WTC11 (cell line): ENCODE measurements around the gene HRH3. TPM values are rescaled to one million over a fixed set of nuclear protein-coding genes. Genes with fewer than 3 reads are reported as not detected.

Source experiments
- ATAC-seq: fragments of 200-7000 bp; cut with Tn5 transposase; 2 replicates; pipeline ENCODE4 v1.10.0; 2021; ENCODE audit warnings: mild to moderate bottlenecking, moderate library complexity
- CTCF ChIA-PET: fragments of 300-600 bp; sonication (Branson Sonifier 250); formaldehyde crosslinking; loops from one replicate; lab custom pipeline; 2021; ENCODE audit warnings: antibody characterized with exemption; lab: Charles Lee
- POLR2A ChIA-PET: fragments of 350-600 bp; sonication (Branson Sonifier 250); formaldehyde crosslinking; loops from one replicate; lab custom pipeline; 2021; ENCODE audit warnings: antibody characterized with exemption; lab: Charles Lee
- DNase-seq: peaks from one replicate; pipeline ENCODE4 v3.0.0; 2021; ENCODE audit warnings: low spot score
- H3K27ac Mint-ChIP-seq: 2 replicates; pipeline ENCODE4 v1.8.0; 2021; ENCODE audit warnings: mixed read lengths
- H3K27me3 Mint-ChIP-seq: 2 replicates; pipeline ENCODE4 v1.8.0; 2021; ENCODE audit warnings: low read depth, mild to moderate bottlenecking, moderate library complexity, mixed read lengths
- H3K36me3 Mint-ChIP-seq: 2 replicates; pipeline ENCODE4 v1.8.0; 2021; ENCODE audit warnings: mixed read lengths
- H3K4me1 Mint-ChIP-seq: 2 replicates; pipeline ENCODE4 v1.8.0; 2022; ENCODE audit warnings: mixed read lengths
- H3K4me3 Mint-ChIP-seq: 2 replicates; pipeline ENCODE4 v1.8.0; 2021; ENCODE audit warnings: mild to moderate bottlenecking, moderate library complexity, mixed read lengths
- H3K9me3 Mint-ChIP-seq: 2 replicates; pipeline ENCODE4 v1.8.0; 2021; ENCODE audit warnings: mixed read lengths
- ESRRA ChIP-seq: sonication (generic); formaldehyde crosslinking; IDR thresholded peaks from 2 replicates; pipeline ENCODE4 v1.8.1; 2022; ENCODE audit warnings: mild to moderate bottlenecking, missing genetic modification reagents, borderline replicate concordance
- ETV6 ChIP-seq: sonication (generic); formaldehyde crosslinking; IDR thresholded peaks from 2 replicates; pipeline ENCODE4 v1.8.1; 2022; ENCODE audit warnings: mild to moderate bottlenecking, missing genetic modification reagents
- FOXK1 ChIP-seq: sonication (generic); formaldehyde crosslinking; IDR thresholded peaks from 2 replicates; pipeline ENCODE4 v1.8.0; 2022; ENCODE audit warnings: mild to moderate bottlenecking, moderate library complexity, missing genetic modification reagents
- FOXP1 ChIP-seq: sonication (generic); formaldehyde crosslinking; IDR thresholded peaks from 2 replicates; pipeline ENCODE4 v1.8.0; 2022; ENCODE audit warnings: missing genetic modification reagents, mild to moderate bottlenecking, moderate library complexity, borderline replicate concordance
- HMGA2 ChIP-seq: fragments of 250-450 bp; sonication (Bioruptor Pico); IDR thresholded peaks from 2 replicates; pipeline ENCODE4 v1.4.0; 2021; ENCODE audit warnings: mild to moderate bottlenecking, moderate library complexity
- IRF2 ChIP-seq: sonication (generic); formaldehyde crosslinking; IDR thresholded peaks from 2 replicates; pipeline ENCODE4 v1.8.0; 2022; ENCODE audit warnings: low read depth, missing genetic modification reagents, borderline replicate concordance
- NFE2L1 ChIP-seq: sonication (generic); formaldehyde crosslinking; IDR thresholded peaks from 2 replicates; pipeline ENCODE4 v1.8.1; 2023; ENCODE audit warnings: missing genetic modification reagents
- NFYB ChIP-seq: sonication (generic); formaldehyde crosslinking; conservative IDR thresholded peaks from 2 replicates; pipeline ENCODE4 v1.8.0; 2022; ENCODE audit warnings: low read depth, missing genetic modification reagents
- NR1H2 ChIP-seq: sonication (generic); formaldehyde crosslinking; IDR thresholded peaks from 2 replicates; pipeline ENCODE4 v1.9.0; 2021; ENCODE audit warnings: mild to moderate bottlenecking, moderate library complexity, missing genetic modification reagents
- OVOL2 ChIP-seq: fragments of 250-450 bp; sonication (Bioruptor Pico); IDR thresholded peaks from 2 replicates; pipeline ENCODE4 v1.9.0; 2021; ENCODE audit warnings: mild to moderate bottlenecking, borderline replicate concordance
- PRRX2 ChIP-seq: fragments of 250-450 bp; sonication (Bioruptor Pico); IDR thresholded peaks from 2 replicates; pipeline ENCODE4 v1.8.0; 2021; ENCODE audit warnings: mild to moderate bottlenecking
- RORB ChIP-seq: fragments of 250-450 bp; sonication (Bioruptor Pico); IDR thresholded peaks from 2 replicates; pipeline ENCODE4 v1.9.0; 2021; ENCODE audit warnings: mild to moderate bottlenecking
- SMAD4 ChIP-seq: sonication (generic); formaldehyde crosslinking; IDR thresholded peaks from 2 replicates; pipeline ENCODE4 v1.8.0; 2022; ENCODE audit warnings: mild to moderate bottlenecking, missing genetic modification reagents
- SOX15 ChIP-seq: fragments of 250-450 bp; sonication (Bioruptor Pico); IDR thresholded peaks from 2 replicates; pipeline ENCODE4 v1.9.0; 2021; ENCODE audit warnings: mild to moderate bottlenecking
- SP1 ChIP-seq: sonication (generic); formaldehyde crosslinking; conservative IDR thresholded peaks from 2 replicates; pipeline ENCODE4 v1.8.1; 2022; ENCODE audit warnings: missing genetic modification reagents
- TEAD1 ChIP-seq: sonication (generic); formaldehyde crosslinking; IDR thresholded peaks from 2 replicates; pipeline ENCODE4 v1.8.0; 2022; ENCODE audit warnings: mild to moderate bottlenecking, missing genetic modification reagents
- ZNF317 ChIP-seq: sonication (generic); formaldehyde crosslinking; IDR thresholded peaks from 2 replicates; pipeline ENCODE4 v1.8.1; 2023; ENCODE audit warnings: low read depth, mild to moderate bottlenecking, moderate library complexity, missing genetic modification reagents, borderline replicate concordance
- ZNF423 ChIP-seq: fragments of 250-450 bp; sonication (Bioruptor Pico); IDR thresholded peaks from 2 replicates; pipeline ENCODE4 v2.1.2; 2022; ENCODE audit warnings: mild to moderate bottlenecking, moderate library complexity
- total RNA-seq: library from RNA; stranded (reverse); gene quantifications from 3 replicates; pipeline ENCODE4 v1.2.3, GENCODE V29; 2021
- TF ChIP-seq, protein P1 (sequence below): sonication (generic); formaldehyde crosslinking; IDR thresholded peaks from 2 replicates; pipeline ENCODE4 v1.8.0; 2023; ENCODE audit warnings: missing genetic modification reagents
- TF ChIP-seq, protein P2 (sequence below): sonication (generic); formaldehyde crosslinking; IDR thresholded peaks from 2 replicates; pipeline ENCODE4 v1.8.1; 2022; ENCODE audit warnings: missing genetic modification reagents, borderline replicate concordance
- TF ChIP-seq, protein P3 (sequence below): fragments of 250-450 bp; sonication (Bioruptor Pico); IDR thresholded peaks from 2 replicates; pipeline ENCODE4 v1.9.0; 2021; ENCODE audit warnings: moderate library complexity, mild to moderate bottlenecking, inconsistent platforms, borderline replicate concordance
- TF ChIP-seq, protein P4 (sequence below): fragments of 250-450 bp; sonication (Bioruptor Pico); IDR thresholded peaks from 2 replicates; pipeline ENCODE4 v1.8.0; 2021; ENCODE audit warnings: mild to moderate bottlenecking
- TF ChIP-seq, protein P5 (sequence below): sonication (generic); formaldehyde crosslinking; IDR thresholded peaks from 2 replicates; pipeline ENCODE4 v1.8.1; 2023; ENCODE audit warnings: mild to moderate bottlenecking, moderate library complexity, missing genetic modification reagents

The HRH3 gene
- total RNA-seq, 1 experiment from 2014 or later = 3.3 TPM

DNA sequence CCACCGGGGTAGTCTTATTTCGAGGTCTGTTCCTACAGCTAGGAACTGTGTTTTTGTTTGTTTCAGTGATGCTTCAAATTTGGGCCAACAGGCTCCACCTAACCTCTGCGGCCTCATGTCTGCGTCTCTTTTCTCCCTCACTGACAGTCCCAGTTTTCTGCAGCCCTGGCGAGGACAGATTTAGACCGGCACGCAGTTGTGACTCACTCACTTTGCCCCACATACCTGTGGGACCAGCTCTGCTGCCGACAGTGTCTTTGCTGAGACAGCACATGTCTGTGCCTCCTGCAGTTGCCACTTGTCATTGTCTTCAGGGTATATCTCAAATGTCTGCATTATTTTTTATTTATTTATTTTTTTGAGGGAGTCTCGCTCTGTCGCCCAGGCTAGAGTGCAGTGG lies 47.5 kb upstream of the HRH3 start:
- peaks cover 3% of the 10 kb centered on the region; the same call in 1 of the 2 replicates for H3K4me1 Mint-ChIP-seq
- H3K4me3 Mint-ChIP-seq = no peak overlapping the region
- DNase-seq (no peak), ATAC-seq (no peak)
- ChIA-PET CTCF (no interaction called here), POLR2A (no interaction called here)
- H3K27me3 Mint-ChIP-seq = no peaks in the 10 kb centered on the region
- TF ChIP-seq, protein P1, sequence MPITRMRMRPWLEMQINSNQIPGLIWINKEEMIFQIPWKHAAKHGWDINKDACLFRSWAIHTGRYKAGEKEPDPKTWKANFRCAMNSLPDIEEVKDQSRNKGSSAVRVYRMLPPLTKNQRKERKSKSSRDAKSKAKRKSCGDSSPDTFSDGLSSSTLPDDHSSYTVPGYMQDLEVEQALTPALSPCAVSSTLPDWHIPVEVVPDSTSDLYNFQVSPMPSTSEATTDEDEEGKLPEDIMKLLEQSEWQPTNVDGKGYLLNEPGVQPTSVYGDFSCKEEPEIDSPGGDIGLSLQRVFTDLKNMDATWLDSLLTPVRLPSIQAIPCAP = no peak
- H3K36me3 Mint-ChIP-seq = peaks cover 47% of the 10 kb centered on the region
- H3K27ac Mint-ChIP-seq = no peak overlapping the region
- peaks cover 21% of the 10 kb centered on the region for H3K9me3 Mint-ChIP-seq

DNA sequence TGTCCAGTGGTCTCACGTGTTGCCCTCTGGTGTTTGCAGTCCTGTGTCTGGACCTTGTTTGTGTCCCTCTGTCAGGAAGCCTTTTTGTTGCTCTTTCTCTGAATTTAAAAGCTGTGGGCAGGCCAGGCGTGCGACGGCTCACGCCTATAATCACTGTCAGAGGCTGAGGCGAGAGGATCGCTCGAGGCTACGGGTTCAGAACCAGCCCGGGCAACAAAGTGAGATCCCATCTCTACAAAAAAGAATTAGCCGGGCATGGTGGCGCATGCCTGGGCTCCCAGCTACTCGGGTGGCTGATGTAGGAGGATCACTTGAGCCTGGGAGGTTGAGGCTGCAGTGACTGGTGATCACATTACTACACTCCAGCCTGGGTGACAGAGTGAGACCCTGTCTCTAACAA lies 46.8 kb upstream of the HRH3 start:
- Mint-ChIP-seq H3K27ac (no peak overlapping the region), H3K9me3 (peaks cover 21% of the 10 kb centered on the region), H3K36me3 (peaks cover 47% of the 10 kb centered on the region), H3K4me1 (peaks cover 3% of the 10 kb centered on the region; the same call in 1 of the 2 replicates), H3K27me3 (no peaks in the 10 kb centered on the region), H3K4me3 (no peak overlapping the region)
- DNase-seq (no peak), ATAC-seq (no peak)
- CTCF ChIA-PET = no interaction called here
- POLR2A ChIA-PET = no interaction called here
- TF ChIP-seq, protein P1 = no peak
- TF ChIP-seq SMAD4 (CRISPR knock-in tag) (no peak), FOXK1 (no peak), OVOL2 (CRISPR knock-in tag) (no peak), RORB (CRISPR knock-in tag) (no peak), SOX15 (CRISPR knock-in tag) (no peak), IRF2 (CRISPR knock-in tag) (no peak), TEAD1 (no peak), ESRRA (CRISPR knock-in tag) (no peak)
- TF ChIP-seq, protein P2, sequence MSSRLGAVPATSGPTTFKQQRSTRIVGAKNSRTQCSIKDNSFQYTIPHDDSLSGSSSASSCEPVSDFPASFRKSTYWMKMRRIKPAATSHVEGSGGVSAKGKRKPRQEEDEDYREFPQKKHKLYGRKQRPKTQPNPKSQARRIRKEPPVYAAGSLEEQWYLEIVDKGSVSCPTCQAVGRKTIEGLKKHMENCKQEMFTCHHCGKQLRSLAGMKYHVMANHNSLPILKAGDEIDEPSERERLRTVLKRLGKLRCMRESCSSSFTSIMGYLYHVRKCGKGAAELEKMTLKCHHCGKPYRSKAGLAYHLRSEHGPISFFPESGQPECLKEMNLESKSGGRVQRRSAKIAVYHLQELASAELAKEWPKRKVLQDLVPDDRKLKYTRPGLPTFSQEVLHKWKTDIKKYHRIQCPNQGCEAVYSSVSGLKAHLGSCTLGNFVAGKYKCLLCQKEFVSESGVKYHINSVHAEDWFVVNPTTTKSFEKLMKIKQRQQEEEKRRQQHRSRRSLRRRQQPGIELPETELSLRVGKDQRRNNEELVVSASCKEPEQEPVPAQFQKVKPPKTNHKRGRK (CRISPR knock-in tag) = no peak

DNA sequence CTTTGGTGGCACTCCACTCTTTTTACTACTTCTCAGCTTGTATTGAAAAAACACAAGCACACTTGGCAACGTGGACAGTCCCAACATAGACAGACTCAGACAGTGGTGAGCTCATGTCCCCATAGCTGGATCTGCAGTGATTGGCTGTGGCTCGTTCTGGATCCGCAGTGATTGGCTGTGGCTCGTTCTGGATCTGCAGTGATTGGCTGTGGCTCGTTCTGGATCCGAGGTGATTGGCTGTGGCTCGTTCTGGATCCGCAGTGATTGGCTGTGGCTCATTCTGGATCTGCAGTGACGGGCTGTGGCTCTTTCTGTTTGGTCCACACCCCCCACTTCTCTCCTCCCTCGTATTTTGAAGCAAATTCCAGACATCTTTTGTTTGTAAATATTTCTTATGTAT lies 46.3 kb upstream of the HRH3 start:
- H3K4me3 Mint-ChIP-seq = no peak overlapping the region
- H3K27ac Mint-ChIP-seq = no peak overlapping the region
- H3K36me3 Mint-ChIP-seq = peaks cover 50% of the 10 kb centered on the region
- DNase-seq (no peak), ATAC-seq (no peak)
- TF ChIP-seq HMGA2 (CRISPR knock-in tag) (no peak), NFYB (CRISPR knock-in tag) (peak; percentile 55), NFE2L1 (CRISPR knock-in tag) (no peak)
- peaks cover 3% of the 10 kb centered on the region; the same call in 1 of the 2 replicates for H3K4me1 Mint-ChIP-seq
- H3K9me3 Mint-ChIP-seq = peaks cover 21% of the 10 kb centered on the region
- POLR2A ChIA-PET = no interaction called here
- CTCF ChIA-PET = no interaction called here
- no peaks in the 10 kb centered on the region for H3K27me3 Mint-ChIP-seq

DNA sequence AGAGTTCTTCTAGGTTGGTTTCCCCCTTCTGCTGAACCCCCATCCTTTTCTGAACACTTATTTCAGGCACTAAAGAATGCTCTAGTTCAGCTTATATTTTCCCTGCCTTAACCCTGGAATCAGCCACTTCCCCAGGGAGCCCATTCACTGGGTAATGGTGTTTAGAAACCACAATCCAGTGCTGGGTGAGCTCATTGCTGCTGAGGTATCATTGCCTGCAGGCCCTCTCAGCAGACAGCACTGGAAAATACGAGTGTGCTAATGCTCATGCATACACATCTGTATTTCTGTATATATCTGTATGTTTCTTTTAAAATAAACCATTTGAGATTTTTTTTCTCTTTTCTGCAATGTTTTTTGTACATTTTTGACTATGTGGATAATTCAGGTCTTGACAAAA lies 45.3 kb upstream of the HRH3 start:
- Mint-ChIP-seq H3K36me3 (peaks cover 53% of the 10 kb centered on the region), H3K27ac (no peak overlapping the region), H3K27me3 (no peaks in the 10 kb centered on the region), H3K9me3 (peaks cover 21% of the 10 kb centered on the region), H3K4me3 (no peak overlapping the region), H3K4me1 (peaks cover 3% of the 10 kb centered on the region; the same call in 1 of the 2 replicates)
- ATAC-seq (no peak), DNase-seq (no peak)
- ChIA-PET POLR2A (interaction anchor here (0.6 kb wide), 1 partner anchor 98 kb away, joined by 8 read pairs; no protein-coding TSS in a partner anchor), CTCF (no interaction called here)
- no peak for TF ChIP-seq ZNF423
- TF ChIP-seq SOX15 (CRISPR knock-in tag) = no peak
- TF ChIP-seq OVOL2 (CRISPR knock-in tag) = no peak
- no peak for TF ChIP-seq FOXP1 (CRISPR knock-in tag)
- TF ChIP-seq, protein P3, sequence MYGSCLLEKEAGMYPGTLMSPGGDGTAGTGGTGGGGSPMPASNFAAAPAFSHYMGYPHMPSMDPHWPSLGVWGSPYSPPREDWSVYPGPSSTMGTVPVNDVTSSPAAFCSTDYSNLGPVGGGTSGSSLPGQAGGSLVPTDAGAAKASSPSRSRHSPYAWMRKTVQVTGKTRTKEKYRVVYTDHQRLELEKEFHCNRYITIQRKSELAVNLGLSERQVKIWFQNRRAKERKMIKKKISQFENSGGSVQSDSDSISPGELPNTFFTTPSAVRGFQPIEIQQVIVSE (CRISPR knock-in tag) = no peak
- TF ChIP-seq, protein P4, sequence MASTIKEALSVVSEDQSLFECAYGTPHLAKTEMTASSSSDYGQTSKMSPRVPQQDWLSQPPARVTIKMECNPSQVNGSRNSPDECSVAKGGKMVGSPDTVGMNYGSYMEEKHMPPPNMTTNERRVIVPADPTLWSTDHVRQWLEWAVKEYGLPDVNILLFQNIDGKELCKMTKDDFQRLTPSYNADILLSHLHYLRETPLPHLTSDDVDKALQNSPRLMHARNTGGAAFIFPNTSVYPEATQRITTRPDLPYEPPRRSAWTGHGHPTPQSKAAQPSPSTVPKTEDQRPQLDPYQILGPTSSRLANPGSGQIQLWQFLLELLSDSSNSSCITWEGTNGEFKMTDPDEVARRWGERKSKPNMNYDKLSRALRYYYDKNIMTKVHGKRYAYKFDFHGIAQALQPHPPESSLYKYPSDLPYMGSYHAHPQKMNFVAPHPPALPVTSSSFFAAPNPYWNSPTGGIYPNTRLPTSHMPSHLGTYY (CRISPR knock-in tag) = no peak
- TF ChIP-seq, protein P5, sequence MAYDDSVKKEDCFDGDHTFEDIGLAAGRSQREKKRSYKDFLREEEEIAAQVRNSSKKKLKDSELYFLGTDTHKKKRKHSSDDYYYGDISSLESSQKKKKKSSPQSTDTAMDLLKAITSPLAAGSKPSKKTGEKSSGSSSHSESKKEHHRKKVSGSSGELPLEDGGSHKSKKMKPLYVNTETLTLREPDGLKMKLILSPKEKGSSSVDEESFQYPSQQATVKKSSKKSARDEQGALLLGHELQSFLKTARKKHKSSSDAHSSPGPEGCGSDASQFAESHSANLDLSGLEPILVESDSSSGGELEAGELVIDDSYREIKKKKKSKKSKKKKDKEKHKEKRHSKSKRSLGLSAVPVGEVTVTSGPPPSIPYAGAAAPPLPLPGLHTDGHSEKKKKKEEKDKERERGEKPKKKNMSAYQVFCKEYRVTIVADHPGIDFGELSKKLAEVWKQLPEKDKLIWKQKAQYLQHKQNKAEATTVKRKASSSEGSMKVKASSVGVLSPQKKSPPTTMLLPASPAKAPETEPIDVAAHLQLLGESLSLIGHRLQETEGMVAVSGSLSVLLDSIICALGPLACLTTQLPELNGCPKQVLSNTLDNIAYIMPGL (CRISPR knock-in tag) = no peak
- no peak for TF ChIP-seq PRRX2 (CRISPR knock-in tag)
- no peak for TF ChIP-seq SP1 (CRISPR knock-in tag)
- no peak for TF ChIP-seq NR1H2
- TF ChIP-seq ETV6 (CRISPR knock-in tag) = no peak
- TF ChIP-seq ZNF317 (CRISPR knock-in tag) = no peak
